Measurements from ENCODE around the gene PCK1. TPM values are rescaled to one million over a fixed set of nuclear protein-coding genes. Genes with fewer than 3 reads are reported as not detected.

PCK1 gene
- total RNA-seq, 1 donor from 2014 or later = not detected

GRCh38 chr20:57546956-57547649, 13.8 kb upstream of the PCK1 start:
- no peak overlapping the region for H3K4me3 Mint-ChIP-seq (ENCODE audit: unreplicated experiment)
- no peaks in the 10 kb centered on the region for H3K36me3 Mint-ChIP-seq (ENCODE audit: low read depth, unreplicated experiment)
- no peaks in the 10 kb centered on the region for H3K9me3 Mint-ChIP-seq (ENCODE audit: unreplicated experiment)
- H3K4me1 Mint-ChIP-seq (ENCODE audit: unreplicated experiment) = peaks cover 9% of the 10 kb centered on the region
- no peak for TF ChIP-seq CTCF (IDR thresholded peaks at IDR 0.05; ENCODE audit: unreplicated experiment)
- H3K27ac Mint-ChIP-seq (ENCODE audit: unreplicated experiment) = no peak overlapping the region
- peaks cover 1% of the 10 kb centered on the region for H3K27me3 Mint-ChIP-seq (ENCODE audit: unreplicated experiment)
- DNase-seq (ENCODE audit: low spot score) = no peak

DNA sequence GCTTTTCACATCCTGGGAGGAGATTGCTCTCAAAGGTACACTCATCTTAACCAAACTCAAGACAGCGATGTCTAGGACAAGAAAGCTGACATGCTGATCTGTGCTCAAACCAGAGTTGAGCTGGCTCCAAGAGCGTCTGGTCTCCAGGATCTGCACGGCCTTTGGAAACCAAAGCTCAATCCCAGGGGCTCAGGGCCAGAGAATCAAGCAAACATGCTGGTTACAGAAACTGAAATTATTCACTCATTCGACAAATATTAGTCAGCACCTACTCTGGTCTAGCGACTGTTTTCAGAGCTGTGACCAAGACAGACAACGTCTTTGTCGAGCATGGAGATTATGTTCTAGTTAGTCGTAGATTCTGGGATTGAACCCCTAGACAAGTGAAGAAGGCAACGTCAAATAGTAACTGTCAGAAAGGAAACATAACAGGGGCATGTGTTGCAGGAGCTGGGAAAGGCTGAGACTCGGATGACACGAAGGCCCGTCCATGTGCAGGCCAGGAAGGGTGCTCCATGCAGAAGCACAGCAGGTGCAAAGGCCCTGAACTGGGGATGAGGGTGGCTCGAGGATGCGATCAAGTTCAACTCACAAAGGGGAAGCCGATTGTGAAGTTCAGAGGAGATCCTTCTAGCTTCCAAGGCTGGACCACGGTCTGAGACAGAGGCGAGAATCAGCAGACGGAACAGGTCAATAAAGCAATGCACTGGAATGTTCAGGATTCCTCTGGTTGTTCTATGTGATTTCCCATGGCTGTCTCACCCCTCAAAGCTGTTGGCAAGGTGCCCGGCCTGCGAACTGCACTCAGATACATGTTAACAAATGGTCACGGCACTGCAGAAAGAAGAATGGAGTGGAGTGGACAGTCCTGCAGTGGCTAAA, 12.5 kb upstream of the PCK1 start:
- no peak for TF ChIP-seq CTCF (IDR thresholded peaks at IDR 0.05; ENCODE audit: unreplicated experiment)
- H3K9me3 Mint-ChIP-seq (ENCODE audit: unreplicated experiment) = no peaks in the 10 kb centered on the region
- DNase-seq (ENCODE audit: low spot score) = no peak
- peaks cover 1% of the 10 kb centered on the region for H3K27me3 Mint-ChIP-seq (ENCODE audit: unreplicated experiment)
- H3K36me3 Mint-ChIP-seq (ENCODE audit: low read depth, unreplicated experiment) = no peaks in the 10 kb centered on the region
- no peak overlapping the region for H3K27ac Mint-ChIP-seq (ENCODE audit: unreplicated experiment)
- H3K4me1 Mint-ChIP-seq (ENCODE audit: unreplicated experiment) = peaks cover 9% of the 10 kb centered on the region
- H3K4me3 Mint-ChIP-seq (ENCODE audit: unreplicated experiment) = no peak overlapping the region

- Mint-ChIP-seq H3K4me3 (ENCODE audit: unreplicated experiment) (no peak overlapping the region), H3K27me3 (ENCODE audit: unreplicated experiment) (peaks cover 4% of the 10 kb centered on the region), H3K4me1 (ENCODE audit: unreplicated experiment) (no peaks in the 10 kb centered on the region), H3K27ac (ENCODE audit: unreplicated experiment) (no peak overlapping the region), H3K36me3 (ENCODE audit: low read depth, unreplicated experiment) (no peaks in the 10 kb centered on the region), H3K9me3 (ENCODE audit: unreplicated experiment) (no peaks in the 10 kb centered on the region)
- DNase-seq (ENCODE audit: low spot score) = no peak
- TF ChIP-seq CTCF (IDR thresholded peaks at IDR 0.05; ENCODE audit: unreplicated experiment) = no peak
These were observed 8.4 kb upstream of the PCK1 start for GRCh38 chr20:57552471-57552870.

DNA sequence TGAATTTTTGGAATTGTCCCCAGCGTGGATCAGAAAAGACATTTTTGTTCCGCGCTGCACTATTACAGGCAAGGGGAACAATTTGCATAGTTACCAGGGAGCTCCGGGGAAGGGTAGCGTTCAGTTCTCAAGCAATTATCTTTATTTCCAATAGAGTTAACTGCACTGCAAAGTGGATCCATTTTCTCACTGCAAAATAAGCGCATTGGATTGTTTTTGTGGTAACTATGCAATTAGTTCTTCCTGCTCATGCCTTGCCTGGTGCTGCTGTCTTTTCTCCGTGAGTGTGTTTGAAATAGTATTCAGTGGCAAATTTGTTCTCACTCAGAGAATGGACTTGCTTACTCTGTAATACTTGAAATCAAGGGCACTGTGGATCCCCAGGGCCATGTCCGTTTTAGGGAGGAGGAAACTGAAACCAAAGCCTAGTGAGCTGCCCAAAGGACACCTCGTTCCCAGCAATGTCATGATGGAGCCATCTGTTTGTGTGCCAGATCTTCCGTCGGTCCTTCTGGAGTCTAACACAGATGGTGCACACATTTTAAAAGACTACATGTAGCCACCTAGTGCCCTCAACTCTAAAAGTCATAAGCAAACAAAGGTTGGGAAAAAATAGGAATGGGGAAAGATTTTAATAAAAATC, 7.4 kb upstream of the PCK1 start:
- peaks cover 4% of the 10 kb centered on the region for H3K27me3 Mint-ChIP-seq (ENCODE audit: unreplicated experiment)
- no peaks in the 10 kb centered on the region for H3K36me3 Mint-ChIP-seq (ENCODE audit: low read depth, unreplicated experiment)
- DNase-seq (ENCODE audit: low spot score) = no peak
- H3K4me1 Mint-ChIP-seq (ENCODE audit: unreplicated experiment) = no peaks in the 10 kb centered on the region
- no peak overlapping the region for H3K27ac Mint-ChIP-seq (ENCODE audit: unreplicated experiment)
- no peak overlapping the region for H3K4me3 Mint-ChIP-seq (ENCODE audit: unreplicated experiment)
- H3K9me3 Mint-ChIP-seq (ENCODE audit: unreplicated experiment) = no peaks in the 10 kb centered on the region
- TF ChIP-seq CTCF (IDR thresholded peaks at IDR 0.05; ENCODE audit: unreplicated experiment) = no peak

Data from endothelial cell (in vitro differentiated cells).